SK-N-SH (cell line): ENCODE data around the gene ADAMTS13. TPM values are rescaled to one million over a fixed set of nuclear protein-coding genes. Genes with fewer than 3 reads are reported as not detected.

Experiments used
- CTCF ChIA-PET: fragments of 300-600, 350-600 bp; formaldehyde crosslinking; extraction: SDS; loops from one replicate; lab custom pipeline; 2021; lab: Yijun Ruan, JAX
- POLR2A ChIA-PET: fragments of 350-600 bp; sonication (Branson Sonifier 250); formaldehyde crosslinking; extraction: SDS; loops from one replicate; lab custom pipeline; 2020; ENCODE audit warnings: antibody characterized with exemption, inconsistent platforms; lab: Yijun Ruan, JAX
- DNase-seq: peaks from one replicate; pipeline ENCODE4 v3.0.0; 2012
- H2AFZ ChIP-seq: fragments of 200-600 bp; sonication (generic); 2 replicates; pipeline ENCODE4 v1.8.1; 2016; ENCODE audit warnings: antibody characterized with exemption, mild to moderate bottlenecking, low read depth
- H3F3A ChIP-seq: fragments of 200-600 bp; sonication (generic); replicated peaks from 2 replicates; pipeline ENCODE3; 2016; ENCODE audit warnings: antibody characterized with exemption, mild to moderate bottlenecking; ENCODE audit not compliant: insufficient read depth
- H3K27ac ChIP-seq, 2 experiments: fragments of 200-500 bp in 1 of 2; fragments of 200-600 bp in 1 of 2; sonication (Bioruptor generic) in 1 of 2; sonication (generic), shearing (Covaris generic) in 1 of 2; 2 replicates each; pipeline versions ENCODE4 v1.5.1 to v1.6.1; 2014 to 2016; ENCODE audit warnings: low read depth in 2 of 2, inconsistent platforms in 1 of 2, low read length in 1 of 2, mild to moderate bottlenecking in 1 of 2, mixed read lengths in 1 of 2
- H3K27me3 ChIP-seq: fragments of 200-600 bp; sonication (generic), shearing (Covaris generic); 2 replicates; pipeline ENCODE4 v1.6.1; 2016; ENCODE audit warnings: mixed run types; ENCODE audit not compliant: insufficient read depth
- H3K36me3 ChIP-seq, 2 experiments: fragments of 200-500 bp in 1 of 2; fragments of 200-600 bp in 1 of 2; sonication (Bioruptor generic) in 1 of 2; sonication (generic) in 1 of 2; replicated peaks in 1 of 2; 2 replicates each; pipeline versions ENCODE3 to v1.5.1; 2014 to 2016; ENCODE audit warnings: low read length in 1 of 2, mild to moderate bottlenecking in 1 of 2; ENCODE audit not compliant: insufficient read depth in 2 of 2, control insufficient read depth in 1 of 2
- H3K4me1 ChIP-seq, 2 experiments: fragments of 200-500 bp in 1 of 2; fragments of 200-600 bp in 1 of 2; sonication (Bioruptor generic) in 1 of 2; sonication (generic), shearing (Covaris generic) in 1 of 2; 2 replicates each; pipeline versions ENCODE4 v1.5.1 to v1.6.1; 2014 to 2016; ENCODE audit warnings: low read depth in 1 of 2, low read length in 1 of 2, mixed run types in 1 of 2; ENCODE audit not compliant: insufficient read depth in 2 of 2, control insufficient read depth in 1 of 2
- H3K4me2 ChIP-seq: fragments of 200-600 bp; sonication (generic), shearing (Covaris generic); 2 replicates; pipeline ENCODE4 v1.6.1; 2017; ENCODE audit warnings: mixed run types
- H3K4me3 ChIP-seq, 2 experiments: fragments of 200-500 bp in 1 of 2; fragments of 200-600 bp in 1 of 2; sonication (Bioruptor generic) in 1 of 2; sonication (generic), shearing (Covaris generic) in 1 of 2; 2 replicates each; pipeline versions ENCODE4 v1.5.1 to v1.8.1; 2014 to 2016; ENCODE audit warnings: low read depth in 2 of 2, inconsistent platforms in 1 of 2, low read length in 1 of 2, mild to moderate bottlenecking in 1 of 2, mixed read lengths in 1 of 2, moderate library complexity in 1 of 2
- H3K79me2 ChIP-seq: fragments of 200-600 bp; sonication (generic); 2 replicates; pipeline ENCODE4 v1.8.1; 2017; ENCODE audit warnings: mild to moderate bottlenecking; ENCODE audit not compliant: insufficient read depth
- H3K9ac ChIP-seq: fragments of 200-600 bp; sonication (generic); 2 replicates; pipeline ENCODE4 v1.6.1; 2017; ENCODE audit warnings: mixed run types
- H3K9me2 ChIP-seq: fragments of 200-600 bp; sonication (generic); 2 replicates; pipeline ENCODE4 v1.6.1; 2017; ENCODE audit warnings: mixed run types
- H3K9me3 ChIP-seq: fragments of 200-600 bp; sonication (generic); 2 replicates; pipeline ENCODE4 v1.6.1; 2017; ENCODE audit warnings: mixed run types, mild to moderate bottlenecking, moderate library complexity
- H4K20me1 ChIP-seq: fragments of 200-600 bp; sonication (generic); 2 replicates; pipeline ENCODE4 v1.6.1; 2017; ENCODE audit warnings: mild to moderate bottlenecking, mixed run types; ENCODE audit not compliant: insufficient read depth
- CTCF ChIP-seq: fragments of 200-600 bp; sonication (generic); IDR thresholded peaks from 2 replicates; pipeline ENCODE4 v1.6.1; 2017; ENCODE audit warnings: antibody characterized with exemption, mild to moderate bottlenecking, moderate library complexity
- ELF1 ChIP-seq: IDR thresholded peaks from 2 replicates; pipeline ENCODE4 v1.4.0; 2012
- FOSL2 ChIP-seq: IDR thresholded peaks from 2 replicates; pipeline ENCODE4 v1.4.0; 2012; ENCODE audit warnings: low read depth, mild to moderate bottlenecking, moderate library complexity, borderline replicate concordance
- FOXM1 ChIP-seq: IDR thresholded peaks from 2 replicates; pipeline ENCODE4 v1.4.0; 2012; ENCODE audit warnings: low read depth, mild to moderate bottlenecking
- GABPA ChIP-seq: IDR thresholded peaks from 2 replicates; pipeline ENCODE4 v1.4.0; 2012; ENCODE audit warnings: low read depth, mild to moderate bottlenecking
- GATA2 ChIP-seq: sonication (generic); formaldehyde crosslinking; IDR thresholded peaks from 2 replicates; pipeline ENCODE4 v1.5.0; 2020; ENCODE audit warnings: mild to moderate bottlenecking, missing genetic modification reagents
- JUND ChIP-seq: IDR thresholded peaks from 2 replicates; pipeline ENCODE4 v1.4.0; 2012
- MXI1 ChIP-seq: IDR thresholded peaks from 2 replicates; pipeline ENCODE4 v1.6.1; 2012; ENCODE audit warnings: mild to moderate bottlenecking, low read depth, low read length, improper control_type of control experiment
- NRF1 ChIP-seq: IDR thresholded peaks from 2 replicates; pipeline ENCODE4 v1.6.1; 2012; ENCODE audit warnings: low read depth, mild to moderate bottlenecking, low read length
- RAD21 ChIP-seq: IDR thresholded peaks from 2 replicates; pipeline ENCODE4 v1.6.1; 2012; ENCODE audit warnings: mild to moderate bottlenecking, low read length
- RCOR1 ChIP-seq: fragments of 150-350 bp; IDR thresholded peaks from 2 replicates; pipeline ENCODE4 v1.6.1; 2017; ENCODE audit warnings: antibody characterized with exemption, low read length
- RFX5 ChIP-seq: IDR thresholded peaks from 2 replicates; pipeline ENCODE4 v1.6.1; 2012; ENCODE audit warnings: mild to moderate bottlenecking, improper control_type of control experiment, low read length
- RXRA ChIP-seq: IDR thresholded peaks from 2 replicates; pipeline ENCODE4 v1.4.0; 2012; ENCODE audit warnings: low read depth, mild to moderate bottlenecking, borderline replicate concordance
- SIN3A ChIP-seq: IDR thresholded peaks from 2 replicates; pipeline ENCODE4 v1.6.1; 2012; ENCODE audit warnings: low read depth, mild to moderate bottlenecking, low read length, moderate library complexity, borderline replicate concordance
- SMC3 ChIP-seq: IDR thresholded peaks from 2 replicates; pipeline ENCODE4 v1.6.1; 2012; ENCODE audit warnings: low read depth, low read length, improper control_type of control experiment
- TAF1 ChIP-seq: IDR thresholded peaks from 2 replicates; pipeline ENCODE4 v1.6.1; 2012; ENCODE audit warnings: low read depth, mild to moderate bottlenecking, low read length, moderate library complexity, borderline replicate concordance
- TCF12 ChIP-seq: IDR thresholded peaks from 2 replicates; pipeline ENCODE4 v1.4.0; 2012
- TEAD4 ChIP-seq: IDR thresholded peaks from 2 replicates; pipeline ENCODE4 v1.4.0; 2012; ENCODE audit warnings: mild to moderate bottlenecking, borderline replicate concordance; ENCODE audit not compliant: insufficient read depth
- YY1 ChIP-seq: IDR thresholded peaks from 2 replicates; pipeline ENCODE4 v1.4.0; 2012; ENCODE audit warnings: low read depth, mild to moderate bottlenecking
- ZBTB33 ChIP-seq: IDR thresholded peaks from 2 replicates; pipeline ENCODE4 v1.4.0; 2012; ENCODE audit warnings: low read depth, borderline replicate concordance
- WGBS: methylation state at CpG from one replicate; pipeline ENCODE4 v1.1.6; 2017; ENCODE audit warnings: low lambda C conversion rate; 5-methylcytosine and 5-hydroxymethylcytosine counted together
- polyA plus RNA-seq, 3 experiments: library from polyadenylated mRNA; depleted of rRNA; stranded (reverse); fragments of >200 nt; gene quantifications; 2 replicates each; pipeline ENCODE4 v1.2.3, GENCODE V29; 2012

The ADAMTS13 gene
- polyA plus RNA-seq, 1 of the 3 experiments (the other 2 are of a cell fraction), result 10.6 TPM

GRCh38 chr9:133470427-133470924 lies 48.3 kb downstream of the ADAMTS13 start (continued):
- no peak for TF ChIP-seq GABPA

GRCh38 chr9:133470988-133471387 lies 48.8 kb downstream of the ADAMTS13 start:
- TF ChIP-seq NRF1, result no peak
- TF ChIP-seq RFX5, result no peak
- TF ChIP-seq YY1, result no peak
- no peak for TF ChIP-seq TCF12
- TF ChIP-seq JUND, result no peak
- TF ChIP-seq ELF1, result no peak
- no peak for TF ChIP-seq FOSL2
- no peak for TF ChIP-seq GATA2 (CRISPR knock-in tag)
- Histone ChIP-seq H3K9me3 (no peaks in the 10 kb centered on the region), H3K4me3 (no peak overlapping the region), H4K20me1 (no peaks in the 10 kb centered on the region), H2AFZ (no peak overlapping the region), H3K4me1 (peaks cover 0 to 7% of the 10 kb centered on the region in 2 experiments; a peak in 1 of 4 replicates), H3K4me2 (no peak overlapping the region), H3K9me2 (no peaks in the 10 kb centered on the region), H3F3A (peaks cover 3% of the 10 kb centered on the region), H3K27ac (no peak overlapping the region), H3K36me3 (peaks cover 0 to 23% of the 10 kb centered on the region in 2 experiments), H3K79me2 (no peaks in the 10 kb centered on the region), H3K27me3 (no peaks in the 10 kb centered on the region), H3K9ac (no peak overlapping the region)
- DNase-seq, result no peak
- POLR2A ChIA-PET, result no interaction called here
- CTCF ChIA-PET, result no interaction called here
- whole genome bisulfite sequencing, result 94% methylated on average over 7 of the region's 7 CpGs

GRCh38 chr9:133471551-133472276 lies 49.5 kb downstream of the ADAMTS13 start:
- H3K9ac ChIP-seq, result no peak overlapping the region
- H3K9me2 ChIP-seq, result no peaks in the 10 kb centered on the region
- peaks cover 0 to 7% of the 10 kb centered on the region in 2 experiments; a peak in 1 of 4 replicates for H3K4me1 ChIP-seq
- no peak overlapping the region for H3K4me3 ChIP-seq
- H3K79me2 ChIP-seq, result no peaks in the 10 kb centered on the region
- no peak for DNase-seq
- no peak overlapping the region for H3K4me2 ChIP-seq
- H3K9me3 ChIP-seq, result no peaks in the 10 kb centered on the region
- ChIA-PET POLR2A (no interaction called here), CTCF (no interaction called here)
- H2AFZ ChIP-seq, result no peak overlapping the region
- H3F3A ChIP-seq, result no peaks in the 10 kb centered on the region
- H4K20me1 ChIP-seq, result no peaks in the 10 kb centered on the region
- peaks cover 0 to 26% of the 10 kb centered on the region in 2 experiments for H3K36me3 ChIP-seq
- 94% methylated on average over 24 of the region's 27 CpGs for WGBS
- H3K27ac ChIP-seq, result no peak overlapping the region; a peak in 1 of 4 replicates
- H3K27me3 ChIP-seq, result no peaks in the 10 kb centered on the region
- TF ChIP-seq ZBTB33 (no peak), SMC3 (no peak), TAF1 (no peak), ELF1 (no peak), FOXM1 (no peak), RFX5 (no peak), RCOR1 (no peak), GATA2 (CRISPR knock-in tag) (no peak), SIN3A (no peak), NRF1 (no peak), MXI1 (no peak), RXRA (no peak), GABPA (no peak), RAD21 (no peak), TEAD4 (no peak), CTCF (no peak)
